Calu3 (cell line): ENCODE measurements around the gene MED23. TPM values are rescaled to one million over a fixed set of nuclear protein-coding genes. Genes with fewer than 3 reads are reported as not detected.

Source experiments
- BruUV-seq: library from RNA; stranded (reverse); fragments of 400-500 nt; replicated peaks from 2 replicates; lab custom pipeline; 2021; lab: Mats Ljungman, UMichigan
- CTCF ChIA-PET: fragments of 300-600 bp; sonication (Branson Sonifier 250); formaldehyde crosslinking; loops from one replicate; lab custom pipeline; 2022; ENCODE audit warnings: antibody characterized with exemption; lab: Charles Lee
- DNase-seq: peaks from one replicate; pipeline ENCODE4 v3.0.0; 2022
- H3K27ac Mint-ChIP-seq: one replicate; pipeline ENCODE4 v1.8.0; 2022; ENCODE audit warnings: mixed read lengths; ENCODE audit not compliant: unreplicated experiment
- H3K27me3 Mint-ChIP-seq: one replicate; pipeline ENCODE4 v1.8.0; 2022; ENCODE audit warnings: mixed read lengths; ENCODE audit not compliant: unreplicated experiment
- H3K36me3 Mint-ChIP-seq: one replicate; pipeline ENCODE4 v1.8.0; 2022; ENCODE audit warnings: mild to moderate bottlenecking, moderate library complexity, mixed read lengths; ENCODE audit not compliant: insufficient read depth, unreplicated experiment
- H3K4me1 Mint-ChIP-seq: one replicate; pipeline ENCODE4 v1.8.0; 2022; ENCODE audit warnings: mild to moderate bottlenecking, low read depth, mixed read lengths; ENCODE audit not compliant: unreplicated experiment
- H3K4me3 Mint-ChIP-seq: one replicate; pipeline ENCODE4 v1.8.0; 2022; ENCODE audit warnings: mild to moderate bottlenecking, low read depth, moderate library complexity, mixed read lengths; ENCODE audit not compliant: unreplicated experiment
- H3K9me3 Mint-ChIP-seq: one replicate; pipeline ENCODE4 v1.8.0; 2022; ENCODE audit warnings: low read depth, mixed read lengths; ENCODE audit not compliant: unreplicated experiment
- intact Hi-C: fragments of 100-400 bp; cut with micrococcal nuclease; formaldehyde crosslinking; loops from one replicate; pipeline ENCODE4 v1.10.0; 2022; ENCODE audit not compliant: unreplicated experiment
- total RNA-seq: library from RNA; stranded (reverse); gene quantifications from 2 replicates; pipeline ENCODE4 v1.2.3, GENCODE V29; 2022
- TF ChIP-seq, protein P1 (sequence below): fragments of 200-600 bp; IDR thresholded peaks from one replicate; pipeline ENCODE4 v1.8.0; 2022; ENCODE audit warnings: antibody characterized with exemption; ENCODE audit not compliant: unreplicated experiment

The MED23 gene
- total RNA-seq, 1 experiment from 2014 or later: 31.0 TPM

DNA sequence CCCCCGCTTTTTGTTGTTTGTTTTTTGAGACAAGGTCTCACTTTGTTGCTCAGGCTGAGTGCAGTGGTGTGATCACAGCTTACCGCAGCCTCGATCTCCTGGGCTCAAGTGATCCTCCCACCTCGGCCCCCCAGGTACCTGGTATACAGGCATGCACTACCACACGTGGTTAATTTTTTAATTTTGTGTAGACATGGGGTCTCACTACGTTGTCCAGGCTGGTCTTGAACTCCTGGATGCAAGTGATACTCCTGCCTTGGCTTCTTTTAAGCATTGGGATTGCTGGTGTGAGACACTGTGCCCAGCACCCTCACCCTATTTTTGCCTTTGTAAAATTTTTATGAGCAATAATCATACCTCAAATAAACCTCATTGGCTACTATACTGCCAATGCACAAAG lies 14.5 kb upstream of the MED23 start:
- no TSS peak for BruUV-seq
- Mint-ChIP-seq H3K4me3 (no peak overlapping the region), H3K4me1 (no peaks in the 10 kb centered on the region)

DNA sequence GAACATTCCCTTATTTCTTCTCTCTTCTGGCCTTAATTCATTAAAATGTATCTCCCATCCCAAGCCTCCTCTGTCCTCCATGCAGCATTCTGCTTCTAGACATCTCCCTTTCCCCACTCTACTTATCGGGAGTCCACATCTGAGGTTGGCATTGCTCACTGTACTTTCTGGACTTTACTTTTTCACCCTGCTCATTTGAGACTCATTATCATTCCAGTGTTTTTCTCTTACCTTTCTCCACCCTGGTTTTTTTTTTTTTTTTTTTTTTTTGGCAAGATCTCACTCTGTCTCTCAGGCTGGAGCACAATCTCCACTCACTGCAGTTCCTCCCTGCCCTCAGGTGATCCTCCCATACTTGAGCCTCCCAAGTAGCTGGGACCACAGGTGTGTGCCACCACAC lies 13.5 kb upstream of the MED23 start:
- no TSS peak for BruUV-seq
- CTCF ChIA-PET: no interaction called here
- intact Hi-C loops: no loop called here
- no peaks in the 10 kb centered on the region for H3K36me3 Mint-ChIP-seq
- H3K27me3 Mint-ChIP-seq: no peaks in the 10 kb centered on the region
- no peak overlapping the region for H3K4me3 Mint-ChIP-seq
- H3K27ac Mint-ChIP-seq: no peak overlapping the region
- H3K9me3 Mint-ChIP-seq: no peaks in the 10 kb centered on the region
- H3K4me1 Mint-ChIP-seq: no peaks in the 10 kb centered on the region
- TF ChIP-seq, protein P1, sequence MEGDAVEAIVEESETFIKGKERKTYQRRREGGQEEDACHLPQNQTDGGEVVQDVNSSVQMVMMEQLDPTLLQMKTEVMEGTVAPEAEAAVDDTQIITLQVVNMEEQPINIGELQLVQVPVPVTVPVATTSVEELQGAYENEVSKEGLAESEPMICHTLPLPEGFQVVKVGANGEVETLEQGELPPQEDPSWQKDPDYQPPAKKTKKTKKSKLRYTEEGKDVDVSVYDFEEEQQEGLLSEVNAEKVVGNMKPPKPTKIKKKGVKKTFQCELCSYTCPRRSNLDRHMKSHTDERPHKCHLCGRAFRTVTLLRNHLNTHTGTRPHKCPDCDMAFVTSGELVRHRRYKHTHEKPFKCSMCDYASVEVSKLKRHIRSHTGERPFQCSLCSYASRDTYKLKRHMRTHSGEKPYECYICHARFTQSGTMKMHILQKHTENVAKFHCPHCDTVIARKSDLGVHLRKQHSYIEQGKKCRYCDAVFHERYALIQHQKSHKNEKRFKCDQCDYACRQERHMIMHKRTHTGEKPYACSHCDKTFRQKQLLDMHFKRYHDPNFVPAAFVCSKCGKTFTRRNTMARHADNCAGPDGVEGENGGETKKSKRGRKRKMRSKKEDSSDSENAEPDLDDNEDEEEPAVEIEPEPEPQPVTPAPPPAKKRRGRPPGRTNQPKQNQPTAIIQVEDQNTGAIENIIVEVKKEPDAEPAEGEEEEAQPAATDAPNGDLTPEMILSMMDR: no peak
- DNase-seq: no peak

More for the DNA sequence above, 14.5 kb upstream of the MED23 start:
- Mint-ChIP-seq H3K36me3 (no peaks in the 10 kb centered on the region), H3K27ac (no peak overlapping the region), H3K27me3 (no peaks in the 10 kb centered on the region), H3K9me3 (no peaks in the 10 kb centered on the region)
- no peak for DNase-seq
- TF ChIP-seq, protein P1: no peak
- CTCF ChIA-PET: no interaction called here
- intact Hi-C loops: no loop called here

DNA sequence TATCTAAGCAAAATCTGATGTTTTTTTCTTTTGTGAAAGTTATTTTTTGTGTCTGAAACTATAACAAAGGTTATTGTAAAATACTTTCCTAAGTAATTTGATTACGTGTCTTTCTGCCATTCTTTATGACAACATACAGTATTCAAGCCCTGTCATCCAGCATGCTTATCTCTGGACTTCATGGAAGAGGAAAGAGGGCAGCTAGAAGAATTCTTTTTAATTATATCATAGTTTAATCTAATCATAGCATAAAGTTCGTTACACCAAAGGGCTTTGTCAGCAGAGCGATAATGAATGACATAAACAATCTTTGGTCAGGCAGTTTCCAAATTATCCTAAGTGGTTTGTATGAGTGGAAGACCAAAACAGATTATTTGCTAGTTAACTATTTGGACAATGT lies 12.5 kb upstream of the MED23 start:
- H3K4me3 Mint-ChIP-seq: no peak overlapping the region
- TF ChIP-seq, protein P1: no peak
- H3K36me3 Mint-ChIP-seq: no peaks in the 10 kb centered on the region
- no peaks in the 10 kb centered on the region for H3K4me1 Mint-ChIP-seq
- no peak for DNase-seq
- intact Hi-C loops: no loop called here
- no TSS peak for BruUV-seq
- H3K27ac Mint-ChIP-seq: no peak overlapping the region
- no peaks in the 10 kb centered on the region for H3K9me3 Mint-ChIP-seq
- H3K27me3 Mint-ChIP-seq: no peaks in the 10 kb centered on the region
- CTCF ChIA-PET: no interaction called here

DNA sequence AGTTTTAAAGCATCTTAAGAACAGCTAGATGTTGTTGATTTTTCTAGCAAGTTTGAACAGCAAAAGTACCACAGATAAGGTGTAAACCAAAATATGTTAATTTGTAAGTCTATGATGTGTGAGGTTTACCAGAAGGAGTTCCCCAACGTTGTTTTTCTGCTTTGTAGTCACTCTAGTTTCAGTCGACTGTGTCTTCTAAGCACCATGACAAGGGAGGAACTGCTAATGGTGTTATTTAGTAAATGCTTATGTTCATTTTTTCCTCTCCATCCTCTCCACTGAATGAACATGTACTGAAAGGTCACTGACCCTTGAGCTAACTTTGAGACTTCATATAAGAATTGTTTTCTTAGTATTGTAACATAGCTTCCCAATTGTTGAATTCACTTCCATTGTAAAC lies 12.1 kb upstream of the MED23 start:
- Mint-ChIP-seq H3K4me3 (no peak overlapping the region), H3K4me1 (no peaks in the 10 kb centered on the region), H3K27me3 (no peaks in the 10 kb centered on the region), H3K9me3 (no peaks in the 10 kb centered on the region), H3K27ac (no peak overlapping the region), H3K36me3 (no peaks in the 10 kb centered on the region)
- no peak for DNase-seq
- BruUV-seq: no TSS peak
- CTCF ChIA-PET: interaction anchor here (1.5 kb wide), 1 partner anchor 11 kb away, joined by 7 read pairs; no protein-coding TSS in a partner anchor
- intact Hi-C loops: no loop called here
- TF ChIP-seq, protein P1: no peak
